Gastrocnemius medialis (tissue), 4 donors: Measurements from ENCODE around the gene CPA5.

Experiments used
- CTCF ChIP-seq, 5 experiments: fragments of 450-650 bp in 3 of 5; fragments of 200-600 bp in 2 of 5; sonication (generic) in 2 of 5; IDR thresholded peaks in 4 of 5; conservative IDR thresholded peaks in 1 of 5; 1 replicate in 4 of 5; 2 replicates in 1 of 5; pipeline ENCODE4 v1.5.1; 2016 to 2019; ENCODE audit warnings: antibody characterized with exemption in 5 of 5, mild to moderate bottlenecking in 3 of 5, moderate library complexity in 3 of 5
- POLR2A ChIP-seq, 2 donors: fragments of 450-650 bp; IDR thresholded peaks; one replicate each; pipeline ENCODE4 v1.6.1; 2017; ENCODE audit warnings: antibody characterized with exemption in 2 of 2, mild to moderate bottlenecking in 2 of 2, moderate library complexity in 2 of 2

GRCh38 chr7:130351791-130352090 is 7.1 kb downstream of the CPA5 start:
- TF ChIP-seq CTCF (IDR thresholded peaks at IDR 0.05 in 4 of 5, conservative IDR thresholded peaks at IDR 0.05 in 1 of 5) (no peak), POLR2A (IDR thresholded peaks at IDR 0.05) (no peak)
